ENCODE results near the gene RNF169.
"Not testable (repeated sequence)": the region's sequence is repeated elsewhere in the genome, so short reads cannot be mapped to it uniquely, and the experiment has no call there.

RNF169 gene

DNA sequence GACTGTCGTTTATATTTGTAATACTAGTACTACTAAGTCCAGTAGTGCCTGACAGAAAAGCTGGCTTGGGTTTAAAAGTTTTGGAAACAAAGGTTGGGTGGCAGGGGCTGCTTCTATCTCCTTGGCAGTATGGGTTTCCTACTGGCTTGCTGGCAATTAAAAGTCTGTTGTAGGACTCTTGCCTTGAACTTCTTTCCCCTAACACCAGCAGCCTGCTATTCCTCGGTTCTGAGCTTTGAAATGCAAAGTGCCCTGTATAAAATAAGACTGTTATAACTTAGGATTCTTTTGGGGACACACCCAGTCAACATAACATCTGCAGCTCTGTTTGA lies 1.3 kb downstream of the RNF169 start:
- Histone ChIP-seq H3K4me3 (ENCODE audit: low read depth, low read length) (peak overlapping the region; percentile 89), H3K4me1 (ENCODE audit: control insufficient read depth, insufficient read depth, low read length) (peaks cover 21% of the 10 kb centered on the region), H3K9me3 (ENCODE audit: control insufficient read depth, insufficient read depth, low read depth, low read length) (no peaks in the 10 kb centered on the region), H3K9ac (ENCODE audit: low read length) (peak overlapping the region; percentile 91), H3K36me3 (ENCODE audit: control insufficient read depth, insufficient read depth, low read length) (no peaks in the 10 kb centered on the region), H3K27ac (ENCODE audit: low read depth, low read length) (no peak overlapping the region), H3K27me3 (ENCODE audit: control insufficient read depth, insufficient read depth, low read length) (no peaks in the 10 kb centered on the region)

DNA sequence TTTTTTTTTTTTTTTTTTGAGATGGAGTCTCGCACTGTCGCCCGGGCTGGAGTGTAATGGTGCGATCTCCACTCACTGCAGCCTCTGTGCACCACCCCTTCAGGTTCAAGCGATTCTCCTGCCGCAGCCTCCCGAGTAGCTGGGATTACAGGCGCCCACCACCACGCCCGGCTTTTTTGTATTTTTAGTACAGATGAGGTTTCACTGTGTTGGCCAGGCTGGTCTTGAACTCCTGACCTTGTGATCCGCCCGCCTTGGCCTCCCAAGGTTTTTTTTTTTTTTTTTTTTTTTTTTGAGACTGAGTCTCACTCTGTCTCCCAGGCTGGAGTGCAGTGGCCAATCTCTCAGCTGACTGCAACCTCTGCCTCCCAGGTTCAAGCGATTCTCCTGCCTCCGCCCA lies 1.9 kb downstream of the RNF169 start:
- not testable (repeated sequence) for H3K4me3 ChIP-seq (ENCODE audit: low read depth, low read length); H3K27me3 ChIP-seq (ENCODE audit: control insufficient read depth, insufficient read depth, low read length); H3K9me3 ChIP-seq (ENCODE audit: control insufficient read depth, insufficient read depth, low read depth, low read length); H3K27ac ChIP-seq (ENCODE audit: low read depth, low read length); H3K9ac ChIP-seq (ENCODE audit: low read length); H3K36me3 ChIP-seq (ENCODE audit: control insufficient read depth, insufficient read depth, low read length)
- peaks cover 27% of the 10 kb centered on the region for H3K4me1 ChIP-seq (ENCODE audit: control insufficient read depth, insufficient read depth, low read length)

DNA sequence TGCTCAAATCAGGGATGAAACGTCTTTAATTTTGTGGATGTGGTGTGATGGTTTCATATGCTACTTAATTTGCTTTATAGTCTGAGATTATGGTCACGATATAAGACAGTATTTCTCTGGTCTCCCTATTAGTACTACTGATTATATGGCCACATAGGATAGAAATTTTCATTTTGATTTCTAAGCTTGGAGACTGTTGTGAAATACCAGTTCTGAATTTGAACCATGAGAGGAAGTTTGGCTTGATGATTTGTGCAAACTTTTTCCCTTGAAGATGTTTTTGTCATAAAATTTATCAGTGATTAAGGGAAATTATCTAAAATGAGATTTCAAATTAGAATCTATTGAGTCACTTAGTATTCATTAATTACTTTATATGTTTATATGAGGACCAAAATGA lies 2.7 kb downstream of the RNF169 start:
- Histone ChIP-seq H3K27ac (ENCODE audit: low read depth, low read length) (no peak overlapping the region), H3K9ac (ENCODE audit: low read length) (no peak overlapping the region), H3K27me3 (ENCODE audit: control insufficient read depth, insufficient read depth, low read length) (no peaks in the 10 kb centered on the region), H3K36me3 (ENCODE audit: control insufficient read depth, insufficient read depth, low read length) (no peaks in the 10 kb centered on the region), H3K4me3 (ENCODE audit: low read depth, low read length) (no peak overlapping the region), H3K4me1 (ENCODE audit: control insufficient read depth, insufficient read depth, low read length) (peaks cover 32% of the 10 kb centered on the region), H3K9me3 (ENCODE audit: control insufficient read depth, insufficient read depth, low read depth, low read length) (no peaks in the 10 kb centered on the region)

DNA sequence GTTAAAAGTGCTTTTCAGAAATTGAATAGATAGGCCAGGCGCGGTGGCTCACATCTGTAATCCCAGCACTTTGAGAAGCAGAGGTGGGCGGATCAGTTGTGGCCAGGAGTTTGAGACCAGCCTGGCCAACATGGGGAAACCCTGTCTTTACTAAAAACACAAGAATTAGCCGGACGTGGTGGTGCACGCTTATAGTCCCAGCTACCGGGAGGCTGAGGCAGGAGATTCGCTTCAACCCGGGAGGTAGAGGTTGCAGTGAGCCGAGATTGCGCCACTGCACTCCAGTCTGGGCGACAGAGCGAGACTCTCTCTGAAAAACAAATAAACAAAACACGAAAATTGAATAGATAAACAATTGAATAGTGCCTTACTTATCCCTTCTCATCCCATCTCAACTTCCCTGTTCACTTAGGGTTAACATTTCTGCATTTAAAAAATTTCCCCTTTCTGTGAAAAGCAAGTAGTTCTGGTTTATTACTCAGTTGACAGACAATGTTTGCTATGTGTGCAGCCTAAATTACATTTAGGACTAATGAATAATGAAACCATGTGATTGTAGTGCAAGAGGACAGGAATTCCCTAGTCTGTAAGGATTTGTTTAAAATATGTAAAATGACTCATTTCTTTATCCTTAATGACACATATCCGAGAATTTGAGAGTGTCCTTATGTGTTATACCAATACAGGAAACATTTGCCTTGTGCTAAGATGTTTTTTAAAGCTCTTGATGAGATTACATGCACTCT lies 6.0 kb downstream of the RNF169 start:
- H3K9ac ChIP-seq (ENCODE audit: low read length): no peak overlapping the region
- no peaks in the 10 kb centered on the region for H3K36me3 ChIP-seq (ENCODE audit: control insufficient read depth, insufficient read depth, low read length)
- peaks cover 23% of the 10 kb centered on the region for H3K4me1 ChIP-seq (ENCODE audit: control insufficient read depth, insufficient read depth, low read length)
- H3K4me3 ChIP-seq (ENCODE audit: low read depth, low read length): no peak overlapping the region
- H3K9me3 ChIP-seq (ENCODE audit: control insufficient read depth, insufficient read depth, low read depth, low read length): peaks cover 3% of the 10 kb centered on the region; the same call in 1 of the 2 replicates
- H3K27ac ChIP-seq (ENCODE audit: low read depth, low read length): 0 out of 2 replicates have a peak overlapping the region, but pooled peaks have one; percentile 1
- no peaks in the 10 kb centered on the region for H3K27me3 ChIP-seq (ENCODE audit: control insufficient read depth, insufficient read depth, low read length)

DNA sequence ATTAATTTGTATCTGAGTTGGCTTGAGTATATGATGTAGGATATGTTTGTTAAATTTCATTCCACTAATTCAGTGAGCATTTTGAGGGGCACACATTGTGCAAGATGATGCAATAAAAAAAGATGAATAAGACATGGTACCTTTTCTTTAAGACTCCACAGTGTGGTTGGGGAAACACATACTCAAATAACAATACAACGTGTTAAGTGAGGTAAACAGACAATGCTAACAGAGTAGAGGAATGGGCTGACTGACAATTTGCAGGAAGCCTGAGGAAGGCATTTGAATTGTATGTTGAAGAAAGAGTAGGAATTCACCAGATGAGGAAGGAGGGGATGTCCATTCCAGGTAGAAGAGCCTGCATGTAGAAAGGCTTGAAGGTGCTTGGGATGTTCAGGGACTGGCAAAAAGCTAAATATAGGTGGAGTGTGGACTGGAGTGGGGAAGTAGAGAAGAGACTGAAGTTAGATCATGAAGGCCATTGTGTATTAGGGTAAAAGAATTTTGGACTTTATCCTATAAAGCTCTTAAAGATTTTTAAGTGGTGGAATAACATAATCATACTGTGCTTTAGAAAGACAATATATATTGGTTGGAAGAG lies 6.8 kb downstream of the RNF169 start:
- Histone ChIP-seq H3K4me1 (ENCODE audit: control insufficient read depth, insufficient read depth, low read length) (peaks cover 19% of the 10 kb centered on the region), H3K27ac (ENCODE audit: low read depth, low read length) (peak overlapping the region; percentile 3; the same call in 1 of the 2 replicates), H3K4me3 (ENCODE audit: low read depth, low read length) (no peak overlapping the region), H3K27me3 (ENCODE audit: control insufficient read depth, insufficient read depth, low read length) (no peaks in the 10 kb centered on the region), H3K9ac (ENCODE audit: low read length) (no peak overlapping the region), H3K36me3 (ENCODE audit: control insufficient read depth, insufficient read depth, low read length) (no peaks in the 10 kb centered on the region), H3K9me3 (ENCODE audit: control insufficient read depth, insufficient read depth, low read depth, low read length) (peaks cover 3% of the 10 kb centered on the region; the same call in 1 of the 2 replicates)

DNA sequence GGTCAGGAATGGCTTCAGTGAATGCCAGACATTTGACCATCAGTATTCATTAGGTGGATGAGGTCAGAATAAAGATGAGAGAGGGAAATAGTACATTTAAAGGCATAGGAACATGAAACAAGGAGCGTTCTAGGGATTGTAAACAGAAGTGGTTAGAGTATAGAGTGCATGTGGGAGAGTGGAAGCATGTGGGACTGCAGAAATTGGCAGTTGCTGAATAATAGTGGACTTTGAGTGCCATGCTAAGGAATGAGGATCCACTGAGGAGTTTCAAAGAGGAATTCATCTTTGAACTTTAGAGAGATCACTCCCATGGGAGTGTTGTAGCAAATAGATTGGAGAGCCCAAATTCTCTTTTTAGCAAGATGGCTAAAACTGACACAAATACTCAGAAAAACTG lies 7.9 kb downstream of the RNF169 start:
- H3K9me3 ChIP-seq (ENCODE audit: control insufficient read depth, insufficient read depth, low read depth, low read length): peaks cover 3% of the 10 kb centered on the region; the same call in 1 of the 2 replicates
- no peaks in the 10 kb centered on the region for H3K36me3 ChIP-seq (ENCODE audit: control insufficient read depth, insufficient read depth, low read length)
- H3K27ac ChIP-seq (ENCODE audit: low read depth, low read length): no peak overlapping the region
- peaks cover 19% of the 10 kb centered on the region for H3K4me1 ChIP-seq (ENCODE audit: control insufficient read depth, insufficient read depth, low read length)
- H3K4me3 ChIP-seq (ENCODE audit: low read depth, low read length): no peak overlapping the region
- H3K9ac ChIP-seq (ENCODE audit: low read length): no peak overlapping the region
- no peaks in the 10 kb centered on the region for H3K27me3 ChIP-seq (ENCODE audit: control insufficient read depth, insufficient read depth, low read length)

DNA sequence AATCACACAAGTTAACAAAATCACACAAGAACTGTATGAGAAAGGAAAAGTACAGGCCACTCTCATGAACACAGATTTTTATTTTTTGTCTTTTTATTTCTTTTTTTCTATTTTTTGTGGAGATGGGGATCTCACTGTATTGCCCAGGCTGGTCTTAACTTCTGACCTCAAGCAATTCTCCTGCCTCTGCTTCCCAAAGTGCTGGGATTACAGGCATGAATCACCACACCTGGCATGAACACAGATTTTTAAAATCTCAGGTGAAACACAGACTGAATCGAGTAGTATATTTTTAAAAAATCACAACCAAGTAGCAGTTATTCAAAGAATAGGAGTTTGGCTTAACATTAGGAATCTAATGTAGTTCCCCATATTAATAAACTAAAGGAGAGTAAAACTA lies 18.3 kb downstream of the RNF169 start:
- Histone ChIP-seq H3K27ac (ENCODE audit: low read depth, low read length) (no peak overlapping the region), H3K9ac (ENCODE audit: low read length) (no peak overlapping the region), H3K4me3 (ENCODE audit: low read depth, low read length) (no peak overlapping the region), H3K36me3 (ENCODE audit: control insufficient read depth, insufficient read depth, low read length) (no peaks in the 10 kb centered on the region; the same call in 1 of the 2 replicates), H3K4me1 (ENCODE audit: control insufficient read depth, insufficient read depth, low read length) (no peaks in the 10 kb centered on the region), H3K9me3 (ENCODE audit: control insufficient read depth, insufficient read depth, low read depth, low read length) (no peaks in the 10 kb centered on the region), H3K27me3 (ENCODE audit: control insufficient read depth, insufficient read depth, low read length) (no peaks in the 10 kb centered on the region)

DNA sequence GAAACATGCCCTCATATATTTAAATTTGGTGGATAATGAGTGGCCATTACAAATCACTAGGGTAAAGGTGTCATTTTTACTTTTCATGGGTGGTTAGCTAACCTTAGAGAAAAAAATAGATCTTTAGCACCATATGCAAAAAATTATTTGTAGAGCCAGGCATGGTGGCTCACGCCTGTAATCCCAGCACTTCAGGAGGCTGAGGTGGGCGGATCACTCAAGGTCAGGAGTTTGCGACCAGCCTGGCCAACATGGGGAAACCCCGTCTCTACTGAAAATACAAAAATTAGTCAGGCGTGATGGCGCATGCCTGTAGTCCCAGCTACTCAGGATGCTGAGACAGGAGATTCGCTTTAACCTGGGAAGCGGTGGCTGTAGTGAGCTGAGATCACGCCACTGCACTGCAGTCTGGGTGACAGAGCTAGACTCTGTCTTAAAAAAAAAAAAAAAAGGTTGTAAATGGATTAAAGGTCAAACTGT lies 19.6 kb downstream of the RNF169 start:
- not testable (repeated sequence) for H3K27me3 ChIP-seq (ENCODE audit: control insufficient read depth, insufficient read depth, low read length); H3K27ac ChIP-seq (ENCODE audit: low read depth, low read length); H3K9ac ChIP-seq (ENCODE audit: low read length); H3K4me3 ChIP-seq (ENCODE audit: low read depth, low read length); H3K4me1 ChIP-seq (ENCODE audit: control insufficient read depth, insufficient read depth, low read length); H3K36me3 ChIP-seq (ENCODE audit: control insufficient read depth, insufficient read depth, low read length); H3K9me3 ChIP-seq (ENCODE audit: control insufficient read depth, insufficient read depth, low read depth, low read length)

DNA sequence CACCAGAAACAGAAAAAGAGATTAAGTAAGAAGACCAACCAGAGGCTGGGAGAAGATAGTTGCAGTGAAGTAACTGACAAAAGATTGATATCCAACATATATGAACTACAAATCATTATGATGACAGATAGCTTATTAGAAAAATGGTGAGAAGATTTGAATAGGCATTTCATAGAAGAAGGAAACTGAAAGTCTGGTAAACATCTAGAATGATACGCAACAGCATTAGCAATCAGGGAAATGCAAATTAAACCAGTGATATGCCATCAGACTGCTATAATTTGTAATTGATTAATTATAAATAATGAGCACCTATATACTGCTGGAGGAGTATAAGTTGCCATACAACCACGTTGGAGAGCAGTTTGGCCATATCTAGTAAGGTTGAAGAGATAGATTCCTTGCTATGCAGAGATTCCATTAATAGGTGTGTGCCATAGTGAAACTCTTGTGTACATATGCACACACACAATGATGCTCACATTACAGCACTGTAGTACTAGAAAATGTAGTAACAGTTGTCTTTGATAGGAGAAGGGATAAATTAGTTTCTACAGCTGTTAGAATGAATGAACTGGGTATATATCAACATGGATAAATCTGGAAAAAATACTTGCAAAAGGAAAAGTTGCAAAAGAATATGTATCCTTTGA lies 20.5 kb downstream of the RNF169 start:
- Histone ChIP-seq H3K27me3 (ENCODE audit: control insufficient read depth, insufficient read depth, low read length) (no peaks in the 10 kb centered on the region), H3K9me3 (ENCODE audit: control insufficient read depth, insufficient read depth, low read depth, low read length) (no peaks in the 10 kb centered on the region), H3K4me3 (ENCODE audit: low read depth, low read length) (no peak overlapping the region), H3K27ac (ENCODE audit: low read depth, low read length) (no peak overlapping the region), H3K4me1 (ENCODE audit: control insufficient read depth, insufficient read depth, low read length) (peaks cover 3% of the 10 kb centered on the region; the same call in 1 of the 2 replicates), H3K36me3 (ENCODE audit: control insufficient read depth, insufficient read depth, low read length) (no peaks in the 10 kb centered on the region), H3K9ac (ENCODE audit: low read length) (no peak overlapping the region)

DNA sequence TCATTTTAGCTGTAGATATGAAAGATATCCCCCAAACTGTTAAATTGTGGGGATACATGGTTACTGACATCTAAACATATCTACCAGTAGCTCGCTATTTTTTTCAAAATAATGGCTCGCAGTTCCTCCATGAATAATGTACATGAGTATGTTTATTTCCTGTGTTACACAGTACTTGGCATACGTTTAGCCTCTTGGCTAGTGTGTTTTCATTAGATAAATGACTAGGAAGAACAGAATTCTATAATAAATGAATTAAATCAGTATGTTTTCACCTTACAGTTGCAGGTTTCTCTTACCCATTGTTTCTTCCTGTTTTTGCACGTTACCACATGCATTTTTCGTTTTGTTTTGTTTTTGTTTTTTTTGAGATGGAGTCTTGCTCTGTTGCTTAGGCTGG lies 21.8 kb downstream of the RNF169 start:
- no peak overlapping the region for H3K27ac ChIP-seq (ENCODE audit: low read depth, low read length)
- peaks cover 3% of the 10 kb centered on the region; the same call in 1 of the 2 replicates for H3K4me1 ChIP-seq (ENCODE audit: control insufficient read depth, insufficient read depth, low read length)
- no peaks in the 10 kb centered on the region for H3K36me3 ChIP-seq (ENCODE audit: control insufficient read depth, insufficient read depth, low read length)
- H3K27me3 ChIP-seq (ENCODE audit: control insufficient read depth, insufficient read depth, low read length): no peaks in the 10 kb centered on the region
- no peak overlapping the region for H3K9ac ChIP-seq (ENCODE audit: low read length)
- no peaks in the 10 kb centered on the region for H3K9me3 ChIP-seq (ENCODE audit: control insufficient read depth, insufficient read depth, low read depth, low read length)
- H3K4me3 ChIP-seq (ENCODE audit: low read depth, low read length): no peak overlapping the region

DNA sequence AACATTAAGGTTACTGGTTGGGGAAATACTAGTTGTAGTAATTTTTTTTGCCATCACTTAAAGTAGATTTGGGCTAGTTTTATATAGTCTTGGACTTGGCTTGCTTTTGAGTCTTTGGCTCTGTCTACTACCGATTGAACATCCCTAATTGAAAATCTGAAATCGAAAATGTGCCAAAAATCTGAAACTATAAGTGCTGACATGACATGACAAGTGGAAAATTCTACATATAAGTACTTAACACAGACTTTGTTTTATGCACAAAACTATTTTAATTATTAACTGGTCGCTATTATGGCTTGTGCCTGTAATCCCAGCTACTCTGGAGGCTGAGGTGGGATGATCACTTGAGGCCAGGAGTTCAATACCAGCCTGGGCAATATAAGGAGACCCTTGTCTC lies 22.5 kb downstream of the RNF169 start:
- Histone ChIP-seq H3K4me1 (ENCODE audit: control insufficient read depth, insufficient read depth, low read length) (peaks cover 3% of the 10 kb centered on the region; the same call in 1 of the 2 replicates), H3K4me3 (ENCODE audit: low read depth, low read length) (no peak overlapping the region), H3K36me3 (ENCODE audit: control insufficient read depth, insufficient read depth, low read length) (no peaks in the 10 kb centered on the region), H3K9me3 (ENCODE audit: control insufficient read depth, insufficient read depth, low read depth, low read length) (no peaks in the 10 kb centered on the region), H3K27ac (ENCODE audit: low read depth, low read length) (no peak overlapping the region), H3K27me3 (ENCODE audit: control insufficient read depth, insufficient read depth, low read length) (no peaks in the 10 kb centered on the region), H3K9ac (ENCODE audit: low read length) (no peak overlapping the region)

All from HUES6 (cell line).